Smooth muscle cell (in vitro differentiated cells): ENCODE measurements around the gene PWP1. TPM values are rescaled to one million over a fixed set of nuclear protein-coding genes. Genes with fewer than 3 reads are reported as not detected.

Source experiments
- DNase-seq: peaks from one replicate; lab custom pipeline; 2025; ENCODE audit not compliant: unreplicated experiment; lab: John Stamatoyannopoulos, UW
- H2AFZ ChIP-seq: fragments of 200-600 bp; sonication (generic); 2 replicates; pipeline ENCODE4 v1.6.0; 2016; ENCODE audit warnings: antibody characterized with exemption, low read depth, mild to moderate bottlenecking
- H3F3A ChIP-seq: fragments of 200-600 bp; sonication (generic); 2 replicates; pipeline ENCODE4 v1.6.0; 2017; ENCODE audit warnings: antibody characterized with exemption, low read depth
- H3K27ac ChIP-seq: fragments of 200-600 bp; sonication (generic); 2 replicates; pipeline ENCODE4 v1.5.1; 2016; ENCODE audit warnings: low read depth, mild to moderate bottlenecking
- H3K27me3 ChIP-seq: fragments of 200-600 bp; sonication (generic); 2 replicates; pipeline ENCODE4 v1.6.1; 2016; ENCODE audit warnings: low read depth, mild to moderate bottlenecking
- H3K36me3 ChIP-seq: fragments of 200-600 bp; sonication (generic); 2 replicates; pipeline ENCODE4 v1.5.1; 2016; ENCODE audit warnings: low read depth
- H3K4me1 ChIP-seq: fragments of 200-600 bp; sonication (generic); 2 replicates; pipeline ENCODE4 v1.5.1; 2016; ENCODE audit warnings: low read depth
- H3K4me2 ChIP-seq: fragments of 200-600 bp; sonication (generic); 2 replicates; pipeline ENCODE4 v1.6.0; 2016; ENCODE audit warnings: mild to moderate bottlenecking
- H3K4me3 ChIP-seq: fragments of 200-600 bp; sonication (generic); 2 replicates; pipeline ENCODE4 v1.5.1; 2016; ENCODE audit warnings: mild to moderate bottlenecking
- H3K79me2 ChIP-seq: fragments of 200-600 bp; sonication (generic); 2 replicates; pipeline ENCODE4 v1.6.0; 2016; ENCODE audit warnings: low read depth, mild to moderate bottlenecking
- H3K9ac ChIP-seq: fragments of 200-600 bp; sonication (generic); 2 replicates; pipeline ENCODE4 v1.6.0; 2016; ENCODE audit warnings: low read depth
- H3K9me3 ChIP-seq: fragments of 200-600 bp; sonication (generic); replicated peaks from 2 replicates; pipeline ENCODE4 v1.5.1; 2016; ENCODE audit warnings: low read depth
- H4K20me1 ChIP-seq: fragments of 200-600 bp; sonication (generic); 2 replicates; pipeline ENCODE4 v1.6.0; 2016; ENCODE audit warnings: low read depth
- CTCF ChIP-seq: fragments of 200-600 bp; sonication (generic); IDR thresholded peaks from 2 replicates; pipeline ENCODE4 v1.5.1; 2017; ENCODE audit warnings: borderline replicate concordance, mild to moderate bottlenecking, antibody characterized with exemption; ENCODE audit not compliant: insufficient read depth, poor library complexity, severe bottlenecking
- WGBS: methylation state at CpG from one replicate; pipeline ENCODE4 v1.1.7; 2016; ENCODE audit warnings: low lambda C conversion rate; 5-methylcytosine and 5-hydroxymethylcytosine counted together
- polyA plus RNA-seq: library from polyadenylated mRNA; unstranded; fragments of >200 nt; fragmentation: Nextera tagmentation; extraction: Ambion mirVana; gene quantifications from 2 replicates; pipeline ENCODE4 v1.2.1, GENCODE V29; 2016
- total RNA-seq: library from RNA; depleted of rRNA; stranded (reverse); fragments of >200 nt; gene quantifications from 2 replicates; pipeline ENCODE4 v1.2.3, GENCODE V29; 2014

The PWP1 gene
- total and polyA plus RNA-seq, 2 experiments from 2014 or later: 68.3 to 77.9 TPM

GRCh38 chr12:107761502-107761904 lies 75.9 kb downstream of the PWP1 start:
- TF ChIP-seq CTCF: no peak
- no peak for DNase-seq

More at GRCh38 chr12:107761502-107761904, 75.9 kb downstream of the PWP1 start:
- peak overlapping the region; percentile 86 for H3K4me3 ChIP-seq
- peak overlapping the region; percentile 100 for H2AFZ ChIP-seq
- peaks cover 6% of the 10 kb centered on the region for H3K36me3 ChIP-seq
- H3K4me2 ChIP-seq: peak overlapping the region; percentile 96
- H3K27me3 ChIP-seq: no peaks in the 10 kb centered on the region
- peaks cover 34% of the 10 kb centered on the region for H4K20me1 ChIP-seq
- peak overlapping the region; percentile 80 for H3K9ac ChIP-seq
- H3K4me1 ChIP-seq: peaks cover 25% of the 10 kb centered on the region
- peak overlapping the region; percentile 78 for H3K27ac ChIP-seq
- peaks cover 6% of the 10 kb centered on the region for H3F3A ChIP-seq
- peaks cover 28% of the 10 kb centered on the region for H3K79me2 ChIP-seq
- WGBS: 2% methylated on average over 12 of the region's 12 CpGs
- no peaks in the 10 kb centered on the region for H3K9me3 ChIP-seq

Other genes with a start within 250 kb of the PWP1 start
- gene PRDM4, start 75.3 kb downstream of the PWP1 start, total RNA-seq: 26.2 and 32.0 TPM in 2 replicates
- 19.1 and 20.2 TPM in 2 replicates for gene PRDM4, start 75.3 kb downstream of the PWP1 start, polyA plus RNA-seq
- gene ASCL4, start 88.9 kb downstream of the PWP1 start, total RNA-seq: not detected in 2 replicates
- 0.38 TPM in 1 of 2 replicates, not detected in the other for gene ASCL4, start 88.9 kb downstream of the PWP1 start, polyA plus RNA-seq